ENCODE data around the gene MAT2B. TPM values are rescaled to one million over a fixed set of nuclear protein-coding genes. Genes with fewer than 3 reads are reported as not detected.

MAT2B gene
- total and polyA plus RNA-seq, 9 of the 15 experiments (the other 6 are each of a cell fraction or from before 2014, with no cell fraction given): 32.0 to 57.7 (median 43.6) TPM

DNA sequence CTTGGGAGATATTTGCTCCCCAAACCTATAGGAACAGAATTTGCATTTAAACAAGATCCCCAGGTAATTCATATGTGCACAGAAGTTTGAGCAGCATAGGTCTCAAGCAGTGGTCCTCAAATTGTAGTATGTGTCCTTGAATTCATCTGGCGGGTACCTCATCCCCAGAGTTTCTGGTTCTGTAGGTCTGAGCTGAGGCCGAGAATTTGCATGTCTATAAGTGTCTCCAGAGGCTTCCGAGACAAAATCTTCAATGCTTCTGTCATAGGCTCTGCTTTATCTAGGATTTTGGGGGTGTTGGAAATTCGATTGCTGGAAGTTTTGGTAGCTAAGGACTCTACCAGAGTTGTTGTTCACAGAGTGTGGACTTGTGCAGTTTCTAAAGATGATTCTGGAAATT, 38.6 kb downstream of the MAT2B start:
- WGBS (ENCODE audit: insufficient coverage, low coverage, missing lambda C conversion rate): 4% methylated on average over 4 of the region's 4 CpGs
- peaks cover 0 to 5% of the 10 kb centered on the region in 2 experiments; a peak in 2 of 5 replicates for H3K27me3 ChIP-seq (ENCODE audit: control insufficient read depth in 2 of 2, insufficient read depth in 2 of 2, low read length in 2 of 2)
- FAIRE-seq (no peak), ATAC-seq (no peak), DNase-seq (ENCODE audit: extremely low read depth in 1 of 4, low spot score in 3 of 4) (no peak)
- intact Hi-C loops (cut with micrococcal nuclease) (no loop called here), in situ Hi-C loops (cut with MboI) (no loop called here)
- H3K9me1 ChIP-seq (ENCODE audit: control insufficient read depth, insufficient read depth, low read length): no peaks in the 10 kb centered on the region
- POLR2A ChIA-PET: interaction anchor here (0.6 to 2.1 kb wide), 2 partner anchors 9 to 46 kb away, joined by 3 to 6 read pairs; no protein-coding TSS in a partner anchor
- H3K4me1 ChIP-seq (replicated peaks in 1 of 2; ENCODE audit: control insufficient read depth in 2 of 2, insufficient read depth in 2 of 2, low read length in 2 of 2): no peaks in the 10 kb centered on the region
- H3K36me3 ChIP-seq (ENCODE audit: control insufficient read depth, insufficient read depth, low read length): no peaks in the 10 kb centered on the region
- no TSS peak for BruUV-seq (replicated peaks)
- no peak overlapping the region for H3K27ac ChIP-seq (ENCODE audit: extremely low read depth, low read depth, low read length)
- no peaks in the 10 kb centered on the region for H3K9me3 ChIP-seq (replicated peaks; ENCODE audit: control insufficient read depth, insufficient read depth, low read depth, low read length)
- TF ChIP-seq, protein P1, sequence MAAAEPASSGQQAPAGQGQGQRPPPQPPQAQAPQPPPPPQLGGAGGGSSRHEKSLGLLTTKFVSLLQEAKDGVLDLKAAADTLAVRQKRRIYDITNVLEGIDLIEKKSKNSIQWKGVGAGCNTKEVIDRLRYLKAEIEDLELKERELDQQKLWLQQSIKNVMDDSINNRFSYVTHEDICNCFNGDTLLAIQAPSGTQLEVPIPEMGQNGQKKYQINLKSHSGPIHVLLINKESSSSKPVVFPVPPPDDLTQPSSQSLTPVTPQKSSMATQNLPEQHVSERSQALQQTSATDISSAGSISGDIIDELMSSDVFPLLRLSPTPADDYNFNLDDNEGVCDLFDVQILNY (CRISPR knock-in tag; IDR thresholded peaks at IDR 0.05): no peak
- TF ChIP-seq CHD4 (IDR thresholded peaks at IDR 0.05; ENCODE audit: insufficient read depth, insufficient replicate concordance, low read depth, low read length, poor library complexity, severe bottlenecking) (no peak), TGIF2 (CRISPR knock-in tag; IDR thresholded peaks at IDR 0.05) (no peak), ZNF77 (CRISPR knock-in tag; IDR thresholded peaks at IDR 0.05) (no peak), ZNF280A (IDR thresholded peaks at IDR 0.05; ENCODE audit: low read depth, partially characterized antibody) (no peak), TCFL5 (CRISPR knock-in tag; conservative IDR thresholded peaks at IDR 0.05) (no peak)
- H4K20me1 ChIP-seq (replicated peaks; ENCODE audit: control insufficient read depth, insufficient read depth, low read length): no peaks in the 10 kb centered on the region
- CTCF ChIA-PET (ENCODE audit: low intra/inter-chr PET ratio): no interaction called here
- H3K79me2 ChIP-seq (ENCODE audit: control insufficient read depth, insufficient read depth, low read length): no peaks in the 10 kb centered on the region
- no peak overlapping the region for H2AFZ ChIP-seq (ENCODE audit: low read depth, low read length)
- no peak overlapping the region for H3K4me3 ChIP-seq
- H3K4me2 ChIP-seq (ENCODE audit: insufficient read depth, low read length): no peak overlapping the region
- no peak overlapping the region for H3K9ac ChIP-seq (ENCODE audit: insufficient read depth in 1 of 2, low read depth in 2 of 2, low read length in 2 of 2)

Data from K562 (cell line).